EL (cell line): ENCODE results near the gene KDM4C.
"Not testable (repeated sequence)": the region's sequence is repeated elsewhere in the genome, so short reads cannot be mapped to it uniquely, and the experiment has no call there.

Experiments
- DNase-seq: peaks from one replicate; pipeline ENCODE4 v3.0.0-alpha.2; 2016

Gene KDM4C

GRCh38 chr9:6941501-6941900 is 183.7 kb downstream of the KDM4C start:
- no peak for DNase-seq

- no peak for DNase-seq
These were observed 184.6 kb downstream of the KDM4C start for GRCh38 chr9:6942406-6942805.

- DNase-seq = no peak
These were observed 185.5 kb downstream of the KDM4C start for GRCh38 chr9:6943293-6943692.

GRCh38 chr9:6944093-6944551 is 186.3 kb downstream of the KDM4C start:
- DNase-seq = peak; percentile 73

DNA sequence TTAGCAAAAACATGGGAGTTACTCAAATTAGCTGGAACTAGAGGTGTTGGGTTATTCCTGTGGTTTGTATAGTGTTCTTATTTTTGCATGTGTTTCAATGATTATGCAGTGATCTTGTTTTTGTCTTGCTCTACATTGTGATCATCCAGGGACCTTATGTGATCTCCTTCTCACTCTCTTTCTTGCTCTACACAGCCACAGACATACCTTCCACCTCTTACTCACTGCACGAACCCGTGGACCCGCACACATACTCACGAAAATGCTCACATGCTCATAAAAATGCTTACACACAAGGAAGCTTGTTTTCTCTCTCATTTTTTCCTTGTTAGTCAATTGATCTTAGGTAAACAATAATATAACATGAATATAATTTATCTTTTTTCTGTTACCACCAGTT is 187.1 kb downstream of the KDM4C start:
- peak; percentile 75 for DNase-seq

DNA sequence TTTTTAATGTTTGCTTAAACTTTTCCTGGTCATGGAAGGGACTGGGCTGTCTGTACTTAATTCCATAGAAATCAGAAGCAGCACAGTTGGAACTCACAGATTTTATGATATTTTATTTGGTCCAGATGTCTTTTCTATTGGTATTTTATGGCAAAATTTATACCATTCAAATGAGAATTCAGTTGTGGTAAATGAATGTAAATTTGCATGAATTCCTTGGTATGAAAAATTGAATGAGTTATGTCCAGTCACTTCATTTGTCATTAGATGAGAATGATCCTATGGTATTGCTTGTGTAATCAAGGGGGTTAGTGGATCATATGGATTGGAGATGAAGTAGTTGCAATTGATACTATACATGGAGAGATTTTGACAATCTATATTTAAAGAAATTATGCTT is 188.0 kb downstream of the KDM4C start:
- no peak for DNase-seq

DNA sequence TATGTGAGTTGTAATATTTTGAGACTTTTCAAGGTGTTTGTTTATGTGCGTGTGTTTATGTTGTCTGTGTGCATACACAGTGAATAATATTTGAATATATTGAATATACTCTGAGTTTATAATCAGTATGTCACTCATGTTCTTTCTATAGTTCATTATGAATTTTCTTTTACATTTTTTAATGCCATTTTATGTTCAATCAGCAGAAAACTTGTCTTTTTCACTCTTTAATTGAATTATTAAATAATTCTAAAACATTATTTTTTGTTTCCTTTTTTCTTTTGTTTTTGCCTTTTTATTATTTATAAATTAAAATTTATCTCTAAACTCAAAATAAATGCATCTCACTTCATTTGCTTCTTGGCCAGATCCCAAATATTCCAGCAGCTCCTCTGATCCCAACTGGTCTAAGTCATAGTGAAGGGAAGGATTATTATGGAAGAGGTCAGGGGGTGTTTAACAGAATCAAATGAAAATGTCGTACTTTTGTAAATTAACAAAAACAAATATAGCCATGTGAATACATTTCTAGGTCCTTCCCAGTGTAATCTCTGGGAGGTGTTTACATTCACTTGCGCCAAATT is 188.9 kb downstream of the KDM4C start:
- no peak for DNase-seq

DNA sequence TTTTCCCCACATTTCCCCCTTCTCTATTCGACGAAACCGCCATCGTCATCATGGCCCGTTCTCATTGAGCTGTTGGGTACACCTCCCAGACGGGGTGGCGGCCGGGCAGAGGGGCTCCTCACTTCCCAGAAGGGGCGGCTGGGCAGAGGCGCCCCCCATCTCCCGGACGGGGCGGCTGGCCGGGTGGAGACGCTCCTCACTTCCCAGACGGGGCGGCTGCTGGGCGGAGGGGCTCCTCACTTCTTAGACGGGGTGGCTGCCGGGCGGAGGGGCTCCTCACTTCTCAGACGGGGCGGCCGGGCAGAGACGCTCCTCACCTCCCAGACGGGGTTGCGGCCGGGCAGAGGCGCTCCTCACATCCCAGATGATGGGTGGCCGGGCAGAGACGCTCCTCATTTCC is 191.1 kb downstream of the KDM4C start:
- DNase-seq = not testable (repeated sequence)

GRCh38 chr9:6955251-6955921 is 197.6 kb downstream of the KDM4C start:
- no peak for DNase-seq

- no peak for DNase-seq
These were observed 199.1 kb downstream of the KDM4C start for GRCh38 chr9:6956879-6957278.

GRCh38 chr9:6959270-6960000 is 201.7 kb downstream of the KDM4C start:
- DNase-seq = no peak

- DNase-seq = no peak
These were observed 203.0 kb downstream of the KDM4C start for GRCh38 chr9:6960777-6961176.

DNA sequence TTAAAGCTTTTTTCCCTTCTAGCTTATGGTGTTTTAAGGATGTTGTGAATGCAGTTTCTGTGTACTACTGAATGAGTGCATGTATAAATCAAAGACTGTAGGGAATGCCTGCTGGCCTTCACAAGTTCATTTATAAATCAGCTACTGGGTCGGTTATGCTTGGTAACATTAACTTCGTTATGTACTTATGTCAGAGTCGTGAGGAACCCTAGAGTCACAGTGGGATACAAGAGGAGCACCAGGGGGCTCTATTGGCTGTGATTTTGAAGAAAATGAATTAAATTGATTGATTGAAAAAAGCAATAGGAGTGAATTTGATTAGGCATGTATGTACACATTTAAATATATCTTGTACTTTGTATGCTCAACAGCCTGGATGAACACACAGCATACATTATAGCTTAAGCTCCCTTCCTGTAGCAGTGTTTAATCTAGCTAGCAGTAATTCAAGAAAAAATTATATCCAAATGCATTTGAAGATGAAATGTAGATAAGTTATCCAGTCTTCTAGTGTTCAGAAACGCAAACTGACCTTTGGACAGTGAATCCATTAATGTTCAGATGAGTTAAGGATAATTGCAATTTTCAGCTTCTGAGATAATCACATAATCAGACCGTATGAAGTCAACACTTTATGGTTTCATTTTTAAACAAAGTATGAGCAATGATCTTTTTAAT is 204.2 kb downstream of the KDM4C start:
- DNase-seq = no peak

DNA sequence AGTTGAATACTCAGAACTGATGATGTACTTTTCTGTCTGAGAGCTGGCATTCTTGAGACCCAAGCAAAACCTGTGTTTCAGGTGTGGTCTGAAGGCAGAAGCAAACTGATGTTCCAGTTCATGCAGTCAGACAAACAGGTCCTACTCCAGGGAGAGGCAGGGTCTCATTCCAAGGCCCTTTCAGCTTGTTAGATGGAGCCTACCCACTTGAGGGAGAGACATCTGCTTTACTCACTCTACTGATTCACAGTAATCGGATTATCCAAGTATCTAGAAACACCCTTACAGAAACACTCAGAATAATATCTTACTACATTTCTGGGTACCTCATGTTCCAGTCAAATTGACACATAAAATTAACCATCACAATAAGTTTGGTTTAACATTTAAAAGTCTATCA is 207.8 kb downstream of the KDM4C start:
- no peak for DNase-seq

GRCh38 chr9:6968271-6968670 is 210.5 kb downstream of the KDM4C start:
- no peak for DNase-seq

- no peak for DNase-seq
These were observed 212.0 kb downstream of the KDM4C start for GRCh38 chr9:6969805-6970204.

- no peak for DNase-seq
These were observed 215.3 kb downstream of the KDM4C start for GRCh38 chr9:6973089-6973488.

- DNase-seq = no peak
These were observed 216.0 kb downstream of the KDM4C start for GRCh38 chr9:6973762-6974161.

DNA sequence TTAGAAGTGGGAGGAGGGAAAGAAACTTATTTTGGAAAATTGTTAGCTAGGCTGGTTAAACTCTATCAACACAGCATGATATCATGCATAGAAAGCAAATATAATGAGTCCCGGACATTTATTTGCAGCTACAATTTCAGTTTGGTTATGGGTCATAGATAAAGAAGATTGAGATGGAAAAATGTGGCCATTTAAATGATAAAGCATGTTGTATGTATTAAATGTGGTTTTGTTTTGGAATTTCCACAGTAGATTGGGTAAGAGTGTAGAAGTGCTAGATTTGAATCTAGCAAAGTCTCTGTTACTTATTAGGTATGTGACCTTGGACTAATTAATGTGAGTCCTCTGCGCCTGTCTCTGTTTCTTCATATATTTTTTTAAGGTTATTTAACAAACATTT is 217.4 kb downstream of the KDM4C start:
- no peak for DNase-seq

- DNase-seq = no peak
These were observed 220.0 kb downstream of the KDM4C start for GRCh38 chr9:6977761-6978160.

DNA sequence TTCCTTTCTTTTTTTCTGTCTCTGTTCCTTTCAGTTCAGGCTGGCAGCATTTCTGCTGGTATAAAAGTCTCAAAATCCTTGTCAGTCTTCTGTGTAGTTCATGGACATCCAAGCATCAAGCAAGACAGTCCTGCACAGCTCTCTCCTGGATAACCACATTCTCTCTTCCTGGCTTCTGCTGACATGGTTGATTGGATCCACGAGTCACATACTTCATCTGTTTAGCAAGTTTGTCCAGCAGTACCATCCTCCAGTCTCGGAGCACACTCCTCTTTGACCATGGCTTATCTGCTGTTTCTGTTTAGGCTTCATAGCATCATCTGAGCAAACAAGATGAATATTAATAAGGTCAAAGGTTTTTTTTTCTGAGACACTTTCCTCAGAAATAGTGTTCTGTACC is 220.8 kb downstream of the KDM4C start:
- DNase-seq = no peak

GRCh38 chr9:6984941-6985578 is 227.3 kb downstream of the KDM4C start:
- DNase-seq = no peak

GRCh38 chr9:6986141-6986815 is 228.5 kb downstream of the KDM4C start:
- no peak for DNase-seq
